Stimulated activated naive CD4-positive, alpha-beta T cell treated with Interleukin-2 at 50 U/mL for 16 hours (primary cell): ENCODE results near the gene TAS2R46.
A peak's percentile ranks its signal among the peaks of the same experiment; 100 is the strongest.
"Not testable (repeated sequence)": the region's sequence is repeated elsewhere in the genome, so short reads cannot be mapped to it uniquely, and the experiment has no call there.

Source experiments
- DNase-seq: peaks from one replicate; lab custom pipeline; 2025; lab: John Stamatoyannopoulos, UW

TAS2R46 gene

GRCh38 chr12:11062194-11062593, at the start of gene TAS2R46:
Gene TAS2R46 (minus strand): TSS chr12:11062294. CDS start chr12:11062294, 0 bp downstream.
- not testable (repeated sequence) for DNase-seq

GRCh38 chr12:11111213-11111612, 49.1 kb upstream of the TAS2R46 start:
- not testable (repeated sequence) for DNase-seq

GRCh38 chr12:11108862-11109261, 46.8 kb upstream of the TAS2R46 start:
- no peak for DNase-seq

GRCh38 chr12:11107719-11108118, 45.6 kb upstream of the TAS2R46 start:
- no peak for DNase-seq

GRCh38 chr12:11106288-11106687, 44.2 kb upstream of the TAS2R46 start:
- DNase-seq: no peak

GRCh38 chr12:11105546-11105945, 43.5 kb upstream of the TAS2R46 start:
- DNase-seq: no peak

GRCh38 chr12:11094910-11095309, 32.8 kb upstream of the TAS2R46 start:
- DNase-seq: not testable (repeated sequence)

- DNase-seq: no peak
These were observed 30.0 kb upstream of the TAS2R46 start, which contains the start of gene TAS2R43 for GRCh38 chr12:11092128-11092527. Gene TAS2R43 (minus strand): TSS chr12:11092313. CDS start chr12:11092229, 84 bp downstream.

- no peak for DNase-seq
These were observed 27.2 kb upstream of the TAS2R46 start for GRCh38 chr12:11089246-11089645.

- peak; percentile 15 for DNase-seq
These were observed 23.3 kb upstream of the TAS2R46 start for GRCh38 chr12:11085419-11085818.

GRCh38 chr12:11081987-11082386, 19.9 kb upstream of the TAS2R46 start:
- DNase-seq: no peak

GRCh38 chr12:11078246-11078645, 16.2 kb upstream of the TAS2R46 start:
- no peak for DNase-seq

- no peak for DNase-seq
These were observed 13.5 kb upstream of the TAS2R46 start for GRCh38 chr12:11075642-11076041.

- DNase-seq: no peak
These were observed 9.3 kb upstream of the TAS2R46 start for GRCh38 chr12:11071414-11071813.

GRCh38 chr12:11070999-11071398, 8.9 kb upstream of the TAS2R46 start:
- DNase-seq: no peak

GRCh38 chr12:11069854-11070365, 7.8 kb upstream of the TAS2R46 start:
- DNase-seq: no peak

GRCh38 chr12:11067514-11067913, 5.4 kb upstream of the TAS2R46 start:
- DNase-seq: no peak

GRCh38 chr12:11059784-11060183, 2.3 kb downstream of the TAS2R46 start:
- no peak for DNase-seq

GRCh38 chr12:11059041-11059440, 3.1 kb downstream of the TAS2R46 start:
- no peak for DNase-seq

- DNase-seq: no peak
These were observed 6.8 kb downstream of the TAS2R46 start for GRCh38 chr12:11055306-11055705.

- not testable (repeated sequence) for DNase-seq
These were observed 12.1 kb downstream of the TAS2R46 start for GRCh38 chr12:11049806-11050531.

GRCh38 chr12:11041366-11041765, 20.7 kb downstream of the TAS2R46 start:
- DNase-seq: not testable (repeated sequence)

GRCh38 chr12:11040162-11040561, 21.9 kb downstream of the TAS2R46 start:
- DNase-seq: no peak

GRCh38 chr12:11039171-11039570, 22.9 kb downstream of the TAS2R46 start:
- no peak for DNase-seq
